Hippocampal formation (tissue), 2 donors: ENCODE results near the gene IGSF1.
"Not testable (repeated sequence)": the region's sequence is repeated elsewhere in the genome, so short reads cannot be mapped to it uniquely, and the experiment has no call there.

Source experiments
- DNase-seq, 2 donors: peaks; one replicate each; lab custom pipeline; 2025; lab: John Stamatoyannopoulos, UW

Gene IGSF1

GRCh38 chrX:131270080-131270479 is 19.0 kb downstream of the IGSF1 start:
- DNase-seq = no peak

GRCh38 chrX:131264665-131265064 is 24.4 kb downstream of the IGSF1 start:
- no peak for DNase-seq

GRCh38 chrX:131264053-131264452 is 25.1 kb downstream of the IGSF1 start:
- no peak for DNase-seq

GRCh38 chrX:131262738-131263679 is 26.1 kb downstream of the IGSF1 start:
- DNase-seq = no peak

GRCh38 chrX:131262200-131262599 is 26.9 kb downstream of the IGSF1 start:
- DNase-seq = no peak

GRCh38 chrX:131257367-131257766 is 31.7 kb downstream of the IGSF1 start:
- DNase-seq = no peak

GRCh38 chrX:131250984-131251738 is 37.9 kb downstream of the IGSF1 start:
- not testable (repeated sequence) for DNase-seq

GRCh38 chrX:131239057-131239456 is 50.0 kb downstream of the IGSF1 start:
- DNase-seq = no peak

- no peak for DNase-seq
Observed at GRCh38 chrX:131237363-131237762, 51.7 kb downstream of the IGSF1 start.

- DNase-seq = no peak
Observed at GRCh38 chrX:131235768-131236545, 53.1 kb downstream of the IGSF1 start.

GRCh38 chrX:131227608-131228007 is 61.5 kb downstream of the IGSF1 start:
- no peak for DNase-seq

GRCh38 chrX:131226591-131226990 is 62.5 kb downstream of the IGSF1 start:
- DNase-seq = no peak

- no peak for DNase-seq
Observed at GRCh38 chrX:131225078-131225477, 64.0 kb downstream of the IGSF1 start.
